Measurements from ENCODE around the gene COL28A1.

- TF ChIP-seq CTCF (IDR thresholded peaks at IDR 0.05): no peak
- TF ChIP-seq POLR2A (IDR thresholded peaks at IDR 0.05): no peak
Observed at GRCh38 chr7:7567898-7568531, 32.3 kb upstream of the COL28A1 start.
